Measurements from ENCODE around the gene SYNDIG1. TPM values are rescaled to one million over a fixed set of nuclear protein-coding genes. Genes with fewer than 3 reads are reported as not detected.

SYNDIG1 gene
- total RNA-seq, 1 donor: 1.6 TPM

DNA sequence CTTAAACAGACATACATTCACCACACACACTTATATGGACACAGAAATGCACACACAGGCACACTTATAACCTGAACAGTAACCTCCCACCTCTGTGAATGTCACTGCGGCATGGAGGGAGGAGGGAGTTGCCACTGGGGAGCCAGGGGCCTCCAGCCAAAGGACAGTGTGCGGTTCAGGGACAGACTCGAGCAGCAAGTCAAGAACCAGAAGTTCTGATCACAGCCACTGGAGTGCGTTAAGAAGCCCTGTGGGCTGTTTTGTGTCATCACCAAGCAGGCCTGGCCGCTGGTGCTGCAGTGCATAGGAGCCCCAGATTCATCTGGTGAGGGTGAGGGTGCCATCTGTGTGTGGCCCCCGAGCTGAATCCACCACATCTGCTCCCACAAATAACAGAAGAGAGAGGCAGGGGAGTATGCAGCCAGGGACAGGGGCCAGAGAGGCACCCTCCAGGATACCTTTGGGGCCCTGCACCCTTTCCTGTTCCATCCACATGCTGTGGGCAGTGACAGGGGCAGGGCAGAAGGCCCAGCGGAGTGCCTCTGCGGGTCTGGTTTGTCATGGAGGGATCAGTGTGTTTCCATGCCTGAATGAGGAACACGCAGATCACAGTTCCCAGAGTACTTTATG lies 20.3 kb downstream of the SYNDIG1 start:
- no peak overlapping the region for H3K4me3 ChIP-seq (ENCODE audit: low read depth, low read length)
- TF ChIP-seq, protein P1, sequence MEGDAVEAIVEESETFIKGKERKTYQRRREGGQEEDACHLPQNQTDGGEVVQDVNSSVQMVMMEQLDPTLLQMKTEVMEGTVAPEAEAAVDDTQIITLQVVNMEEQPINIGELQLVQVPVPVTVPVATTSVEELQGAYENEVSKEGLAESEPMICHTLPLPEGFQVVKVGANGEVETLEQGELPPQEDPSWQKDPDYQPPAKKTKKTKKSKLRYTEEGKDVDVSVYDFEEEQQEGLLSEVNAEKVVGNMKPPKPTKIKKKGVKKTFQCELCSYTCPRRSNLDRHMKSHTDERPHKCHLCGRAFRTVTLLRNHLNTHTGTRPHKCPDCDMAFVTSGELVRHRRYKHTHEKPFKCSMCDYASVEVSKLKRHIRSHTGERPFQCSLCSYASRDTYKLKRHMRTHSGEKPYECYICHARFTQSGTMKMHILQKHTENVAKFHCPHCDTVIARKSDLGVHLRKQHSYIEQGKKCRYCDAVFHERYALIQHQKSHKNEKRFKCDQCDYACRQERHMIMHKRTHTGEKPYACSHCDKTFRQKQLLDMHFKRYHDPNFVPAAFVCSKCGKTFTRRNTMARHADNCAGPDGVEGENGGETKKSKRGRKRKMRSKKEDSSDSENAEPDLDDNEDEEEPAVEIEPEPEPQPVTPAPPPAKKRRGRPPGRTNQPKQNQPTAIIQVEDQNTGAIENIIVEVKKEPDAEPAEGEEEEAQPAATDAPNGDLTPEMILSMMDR (IDR thresholded peaks at IDR 0.05; ENCODE audit: insufficient read depth, low read length): no peak
- no peak for DNase-seq (ENCODE audit: low read depth)

DNA sequence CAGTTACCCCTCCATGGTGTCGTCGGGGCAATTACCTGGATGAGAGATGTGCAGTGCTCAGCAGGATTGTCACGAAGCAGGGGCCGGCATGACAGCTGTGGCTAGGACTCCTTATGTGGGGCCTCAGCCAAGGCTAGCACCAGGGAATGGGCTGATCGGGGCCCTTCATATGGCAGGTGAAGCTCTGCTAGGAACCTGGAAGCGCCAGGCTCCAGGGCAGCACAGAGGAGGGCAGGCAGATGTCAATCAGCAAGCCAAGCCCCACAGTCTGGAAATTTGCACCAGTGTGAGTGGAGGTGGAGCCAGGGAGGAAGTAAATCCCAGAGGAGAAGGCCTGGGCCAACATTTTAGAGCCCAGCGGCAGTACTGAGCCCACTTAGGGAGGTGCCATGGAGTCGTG lies 21.2 kb downstream of the SYNDIG1 start:
- TF ChIP-seq, protein P1 (IDR thresholded peaks at IDR 0.05; ENCODE audit: insufficient read depth, low read length): no peak
- H3K4me3 ChIP-seq (ENCODE audit: low read depth, low read length): no peak overlapping the region
- no peak for DNase-seq (ENCODE audit: low read depth)

DNA sequence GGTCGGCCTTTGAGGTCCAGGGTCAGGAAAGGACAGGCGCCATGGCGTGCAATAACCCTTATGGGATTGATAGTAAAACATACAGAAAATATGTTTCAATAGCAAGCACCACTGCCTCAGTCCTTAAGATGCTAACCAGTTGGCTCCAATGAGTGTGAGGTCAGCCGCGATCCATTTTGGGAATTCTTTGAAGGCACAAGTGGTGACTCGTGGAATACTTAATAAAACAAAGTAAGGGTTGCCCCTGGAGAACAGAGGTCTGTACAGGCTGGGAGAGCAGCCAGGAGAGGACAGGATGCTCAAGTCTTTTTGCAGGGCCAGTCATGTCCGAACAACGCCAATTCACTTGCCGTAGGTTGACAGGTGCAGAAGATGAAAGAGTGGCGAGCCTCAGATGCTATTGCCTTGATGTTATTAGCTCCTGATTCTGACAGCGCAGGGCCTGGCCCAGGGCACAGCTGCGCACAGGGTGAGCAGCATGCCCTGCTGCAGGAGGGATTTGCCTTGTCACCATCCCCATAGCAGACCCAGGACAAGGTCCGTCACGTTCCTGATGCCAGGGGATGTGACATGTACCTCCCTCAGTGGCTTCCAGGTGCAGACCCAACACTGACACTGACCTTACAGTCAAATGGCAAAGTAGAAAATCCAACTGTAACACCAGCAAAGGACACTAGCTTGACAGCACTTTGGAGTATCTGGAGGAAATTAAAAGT lies 21.8 kb downstream of the SYNDIG1 start:
- no peak for DNase-seq (ENCODE audit: low read depth)
- no peak overlapping the region for H3K4me3 ChIP-seq (ENCODE audit: low read depth, low read length)
- TF ChIP-seq, protein P1 (IDR thresholded peaks at IDR 0.05; ENCODE audit: insufficient read depth, low read length): no peak

DNA sequence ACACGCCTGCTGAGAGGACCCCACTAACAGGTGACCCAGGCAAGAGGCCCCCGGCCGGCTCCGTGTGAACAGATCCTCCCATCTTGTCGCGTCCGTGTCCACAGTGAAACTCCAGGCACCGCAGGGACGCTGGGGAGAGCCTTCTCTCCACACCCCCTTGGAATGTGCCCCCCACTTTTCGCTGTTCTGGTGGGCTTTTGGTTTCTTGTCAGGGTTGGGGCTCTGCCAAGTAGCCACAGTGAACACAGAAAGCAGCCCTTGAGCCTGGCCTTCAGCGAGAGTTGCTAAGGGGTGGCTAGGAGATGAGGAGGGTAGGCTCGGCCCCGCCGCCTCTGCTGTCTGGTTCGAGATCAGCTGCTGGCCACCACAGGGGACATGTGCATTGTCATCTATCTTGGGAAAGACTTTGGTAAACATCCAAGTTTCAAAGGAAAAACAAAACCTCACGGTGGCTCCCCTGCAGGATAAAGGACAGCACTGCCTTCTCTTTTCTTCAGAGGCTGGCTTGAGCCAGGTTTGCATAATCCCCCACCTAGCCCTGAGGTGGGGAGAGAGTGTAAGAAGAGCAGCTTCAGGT lies 22.7 kb downstream of the SYNDIG1 start:
- no peak overlapping the region for H3K4me3 ChIP-seq (ENCODE audit: low read depth, low read length)
- TF ChIP-seq, protein P1 (IDR thresholded peaks at IDR 0.05; ENCODE audit: insufficient read depth, low read length): no peak
- DNase-seq (ENCODE audit: low read depth): no peak

DNA sequence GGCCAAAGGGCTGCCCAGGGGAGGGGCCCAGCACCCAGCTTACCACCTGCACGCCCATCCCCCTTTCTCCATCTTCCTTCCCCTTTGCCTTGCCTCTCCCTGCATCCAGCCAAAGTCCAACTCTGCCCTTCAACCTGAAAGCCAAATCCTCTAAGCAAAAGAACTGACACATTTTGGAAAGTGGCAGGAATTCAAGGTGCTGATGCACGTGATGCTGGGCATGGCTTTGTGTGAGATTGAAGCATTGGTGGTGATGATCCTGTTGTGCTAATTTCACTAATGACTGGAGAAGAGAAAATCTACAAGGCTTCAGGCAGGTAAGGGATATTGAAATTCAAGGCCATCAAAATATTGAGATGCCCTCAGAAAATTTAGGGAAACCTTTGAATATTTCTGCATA lies 23.3 kb downstream of the SYNDIG1 start:
- no peak overlapping the region for H3K4me3 ChIP-seq (ENCODE audit: low read depth, low read length)
- DNase-seq (ENCODE audit: low read depth): no peak
- TF ChIP-seq, protein P1 (IDR thresholded peaks at IDR 0.05; ENCODE audit: insufficient read depth, low read length): no peak

DNA sequence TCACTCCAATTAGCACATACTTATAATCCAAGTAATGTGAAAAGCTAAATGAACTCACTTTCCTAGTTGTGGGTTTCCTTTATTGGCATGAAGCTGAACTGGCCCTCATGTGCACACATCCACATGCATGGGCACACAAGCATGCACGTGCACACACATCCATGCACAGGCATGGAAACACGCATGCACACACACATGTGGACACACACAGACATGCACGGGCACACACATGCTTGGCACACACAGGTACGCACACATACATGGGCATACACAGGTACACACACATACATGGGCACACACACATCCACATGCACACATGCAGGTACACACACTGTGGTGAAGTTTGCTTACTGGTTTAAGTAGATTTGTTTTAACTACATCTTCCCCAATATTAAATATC lies 23.8 kb downstream of the SYNDIG1 start:
- TF ChIP-seq, protein P1 (IDR thresholded peaks at IDR 0.05; ENCODE audit: insufficient read depth, low read length): no peak

More for the DNA sequence above, 23.8 kb downstream of the SYNDIG1 start:
- no peak for DNase-seq (ENCODE audit: low read depth)
- no peak overlapping the region for H3K4me3 ChIP-seq (ENCODE audit: low read depth, low read length)
